T-helper 1 cell treated with Interleukin-12 subunit alpha and Interleukin-12 subunit beta and Interleukin-4 antibody, amounts not matched to agents 30 μg/mL and 1 μg/mL, for 36 hours (primary cell): ENCODE results near the gene ABCE1.

ENCODE experiments used
- H3K27ac Mint-ChIP-seq: one replicate; pipeline ENCODE4 v1.8.0; 2021; ENCODE audit warnings: mild to moderate bottlenecking, mixed read lengths
- H3K27me3 Mint-ChIP-seq: one replicate; pipeline ENCODE4 v1.8.0; 2021; ENCODE audit warnings: low read depth, mixed read lengths
- H3K36me3 Mint-ChIP-seq: one replicate; pipeline ENCODE4 v1.8.0; 2021; ENCODE audit warnings: low read depth, mixed read lengths
- H3K4me1 Mint-ChIP-seq: one replicate; pipeline ENCODE4 v1.8.0; 2021; ENCODE audit warnings: low read depth, mixed read lengths
- H3K4me3 Mint-ChIP-seq: one replicate; pipeline ENCODE4 v1.8.0; 2021; ENCODE audit warnings: mild to moderate bottlenecking, moderate library complexity, mixed read lengths
- H3K9me3 Mint-ChIP-seq: one replicate; pipeline ENCODE4 v1.8.0; 2021; ENCODE audit warnings: mixed read lengths

The ABCE1 gene

GRCh38 chr4:145097821-145098674 lies at the start of gene ABCE1, which contains the start of gene ANAPC10:
Gene ABCE1, plus strand, starts transcription at chr4:145098311. Its CDS starts 6,102 bp downstream, at chr4:145104413.
Gene ANAPC10, minus strand, starts transcription at chr4:145098196. Its CDS starts 2,097 bp downstream, at chr4:145096099.
- H3K4me1 Mint-ChIP-seq, result peaks cover 23% of the 10 kb centered on the region
- no peaks in the 10 kb centered on the region for H3K27me3 Mint-ChIP-seq
- peak within 1 kb of the TSS; percentile 98 for H3K27ac Mint-ChIP-seq
- peaks cover 26% of the 10 kb centered on the region for H3K36me3 Mint-ChIP-seq
- H3K9me3 Mint-ChIP-seq, result peaks cover 19% of the 10 kb centered on the region
- peak within 1 kb of the TSS; percentile 96 for H3K4me3 Mint-ChIP-seq

GRCh38 chr4:145048817-145049216 lies 49.3 kb upstream of the ABCE1 start:
- Mint-ChIP-seq H3K9me3 (no peaks in the 10 kb centered on the region), H3K36me3 (peaks cover 8% of the 10 kb centered on the region), H3K4me3 (no peak overlapping the region), H3K27ac (no peak overlapping the region), H3K27me3 (no peaks in the 10 kb centered on the region), H3K4me1 (peaks cover 2% of the 10 kb centered on the region)

GRCh38 chr4:145049241-145049640 lies 48.9 kb upstream of the ABCE1 start:
- Mint-ChIP-seq H3K4me1 (peaks cover 2% of the 10 kb centered on the region), H3K36me3 (peaks cover 8% of the 10 kb centered on the region), H3K27me3 (no peaks in the 10 kb centered on the region), H3K27ac (no peak overlapping the region), H3K9me3 (no peaks in the 10 kb centered on the region), H3K4me3 (no peak overlapping the region)

- Mint-ChIP-seq H3K4me3 (no peak overlapping the region), H3K36me3 (no peaks in the 10 kb centered on the region), H3K4me1 (peaks cover 20% of the 10 kb centered on the region), H3K27ac (no peak overlapping the region), H3K27me3 (no peaks in the 10 kb centered on the region), H3K9me3 (no peaks in the 10 kb centered on the region)
These were observed 42.4 kb upstream of the ABCE1 start for GRCh38 chr4:145055533-145056257.

GRCh38 chr4:145056325-145057130 lies 41.6 kb upstream of the ABCE1 start:
- no peaks in the 10 kb centered on the region for H3K27me3 Mint-ChIP-seq
- H3K9me3 Mint-ChIP-seq, result no peaks in the 10 kb centered on the region
- no peaks in the 10 kb centered on the region for H3K36me3 Mint-ChIP-seq
- H3K4me3 Mint-ChIP-seq, result no peak overlapping the region
- peaks cover 20% of the 10 kb centered on the region for H3K4me1 Mint-ChIP-seq
- H3K27ac Mint-ChIP-seq, result peak overlapping the region; percentile 63

GRCh38 chr4:145058256-145058655 lies 39.9 kb upstream of the ABCE1 start:
- Mint-ChIP-seq H3K9me3 (no peaks in the 10 kb centered on the region), H3K4me1 (peaks cover 20% of the 10 kb centered on the region), H3K27ac (no peak overlapping the region), H3K36me3 (no peaks in the 10 kb centered on the region), H3K27me3 (no peaks in the 10 kb centered on the region), H3K4me3 (no peak overlapping the region)

- Mint-ChIP-seq H3K4me3 (no peak overlapping the region), H3K4me1 (peaks cover 14% of the 10 kb centered on the region), H3K27ac (no peak overlapping the region), H3K9me3 (no peaks in the 10 kb centered on the region), H3K27me3 (no peaks in the 10 kb centered on the region), H3K36me3 (peaks cover 2% of the 10 kb centered on the region)
These were observed 36.7 kb upstream of the ABCE1 start for GRCh38 chr4:145061318-145061920.

GRCh38 chr4:145066063-145066501 lies 32.0 kb upstream of the ABCE1 start:
- H3K4me3 Mint-ChIP-seq, result no peak overlapping the region
- H3K27me3 Mint-ChIP-seq, result no peaks in the 10 kb centered on the region
- peaks cover 2% of the 10 kb centered on the region for H3K36me3 Mint-ChIP-seq
- H3K4me1 Mint-ChIP-seq, result peaks cover 3% of the 10 kb centered on the region
- H3K27ac Mint-ChIP-seq, result no peak overlapping the region
- H3K9me3 Mint-ChIP-seq, result no peaks in the 10 kb centered on the region

- Mint-ChIP-seq H3K4me3 (no peak overlapping the region), H3K27ac (no peak overlapping the region)
These were observed 28.8 kb upstream of the ABCE1 start for GRCh38 chr4:145069361-145069760.

GRCh38 chr4:145071560-145071959 lies 26.6 kb upstream of the ABCE1 start:
- H3K9me3 Mint-ChIP-seq, result no peaks in the 10 kb centered on the region
- H3K27ac Mint-ChIP-seq, result no peak overlapping the region
- peaks cover 12% of the 10 kb centered on the region for H3K4me1 Mint-ChIP-seq
- peaks cover 9% of the 10 kb centered on the region for H3K36me3 Mint-ChIP-seq
- no peaks in the 10 kb centered on the region for H3K27me3 Mint-ChIP-seq
- H3K4me3 Mint-ChIP-seq, result no peak overlapping the region

More at GRCh38 chr4:145069361-145069760, 28.8 kb upstream of the ABCE1 start:
- Mint-ChIP-seq H3K4me1 (peaks cover 3% of the 10 kb centered on the region), H3K36me3 (no peaks in the 10 kb centered on the region), H3K9me3 (no peaks in the 10 kb centered on the region), H3K27me3 (no peaks in the 10 kb centered on the region)

GRCh38 chr4:145075742-145076468 lies 22.2 kb upstream of the ABCE1 start:
- Mint-ChIP-seq H3K36me3 (peaks cover 42% of the 10 kb centered on the region), H3K9me3 (peaks cover 19% of the 10 kb centered on the region), H3K4me3 (no peak overlapping the region), H3K27me3 (no peaks in the 10 kb centered on the region), H3K27ac (peak overlapping the region; percentile 73), H3K4me1 (peaks cover 31% of the 10 kb centered on the region)

- no peaks in the 10 kb centered on the region for H3K27me3 Mint-ChIP-seq
- H3K4me3 Mint-ChIP-seq, result no peak overlapping the region
- H3K9me3 Mint-ChIP-seq, result peaks cover 19% of the 10 kb centered on the region
- H3K4me1 Mint-ChIP-seq, result peaks cover 31% of the 10 kb centered on the region
- H3K27ac Mint-ChIP-seq, result peak overlapping the region; percentile 73
- peaks cover 42% of the 10 kb centered on the region for H3K36me3 Mint-ChIP-seq
These were observed 21.6 kb upstream of the ABCE1 start for GRCh38 chr4:145076469-145076855.

GRCh38 chr4:145081756-145082155 lies 16.4 kb upstream of the ABCE1 start:
- peaks cover 45% of the 10 kb centered on the region for H3K36me3 Mint-ChIP-seq
- H3K4me1 Mint-ChIP-seq, result peaks cover 24% of the 10 kb centered on the region
- H3K4me3 Mint-ChIP-seq, result no peak overlapping the region
- H3K9me3 Mint-ChIP-seq, result peaks cover 19% of the 10 kb centered on the region
- no peak overlapping the region for H3K27ac Mint-ChIP-seq
- no peaks in the 10 kb centered on the region for H3K27me3 Mint-ChIP-seq
